T-cell (primary cell): ENCODE measurements around the gene UGT3A2. TPM values are rescaled to one million over a fixed set of nuclear protein-coding genes. Genes with fewer than 3 reads are reported as not detected.

ENCODE experiments used
- ATAC-seq, 4 experiments: fragments of 200-7000 bp in 3 of 4; fragments of 150-1000 bp in 1 of 4; cut with Tn5 transposase; replicated peaks in 1 of 4; 1 replicate in 3 of 4; 2 replicates in 1 of 4; pipeline ENCODE4 v1.10.0; 2021; ENCODE audit warnings: moderate library complexity in 3 of 4, mild to moderate bottlenecking in 2 of 4, moderate number of reproducible peaks in 1 of 4
- CTCF ChIA-PET, 2 donors: fragments of 300-600 bp; sonication (Branson Sonifier 250); formaldehyde crosslinking; loops; one replicate each; lab custom pipeline; 2022; ENCODE audit warnings: antibody characterized with exemption in 2 of 2; lab: Charles Lee
- POLR2A ChIA-PET, 2 donors: fragments of 300-600 bp; sonication (Branson Sonifier 250); formaldehyde crosslinking; loops; one replicate each; lab custom pipeline; 2022; ENCODE audit warnings: antibody characterized with exemption in 2 of 2; lab: Charles Lee
- DNase-seq, 35 experiments: peaks; one replicate each; pipeline versions ENCODE4 v3.0.0 to v3.0.0-alpha.2; 2013 to 2023
- H3K27ac ChIP-seq: one replicate; pipeline ENCODE4 v1.5.1; 2013; ENCODE audit warnings: low read length
- H3K27me3 ChIP-seq, 2 experiments: replicated peaks in 1 of 2; 1 replicate in 1 of 2; 2 replicates in 1 of 2; pipeline versions ENCODE4 v1.6.1 to v1.7.0; 2013; ENCODE audit warnings: low read length in 1 of 2, mixed read lengths in 1 of 2; ENCODE audit not compliant: control insufficient read depth in 2 of 2, insufficient read depth in 2 of 2; ENCODE audit errors: extremely low read depth in 1 of 2
- H3K36me3 ChIP-seq, 2 donors: 1 replicate in 1 of 2; 2 replicates in 1 of 2; pipeline versions ENCODE4 v1.6.1 to v1.7.0; 2013; ENCODE audit warnings: low read length in 1 of 2; ENCODE audit not compliant: control insufficient read depth in 2 of 2, insufficient read depth in 1 of 2; ENCODE audit errors: extremely low read depth in 1 of 2
- H3K4me1 ChIP-seq, 2 experiments: 1 replicate in 1 of 2; 2 replicates in 1 of 2; pipeline versions ENCODE4 v1.6.1 to v1.7.0; 2013; ENCODE audit warnings: low read length in 2 of 2, mixed read lengths in 1 of 2; ENCODE audit not compliant: insufficient read depth in 2 of 2, control insufficient read depth in 1 of 2; ENCODE audit errors: extremely low read depth in 1 of 2
- H3K4me3 ChIP-seq, 2 donors: 1 replicate in 1 of 2; 2 replicates in 1 of 2; pipeline versions ENCODE4 v1.5.1 to v1.7.0; 2013; ENCODE audit warnings: mild to moderate bottlenecking in 2 of 2, low read length in 1 of 2, moderate library complexity in 1 of 2; ENCODE audit not compliant: control insufficient read depth in 1 of 2; ENCODE audit errors: extremely low read depth in 1 of 2
- H3K9me3 ChIP-seq: 2 replicates; pipeline ENCODE4 v1.7.0; 2013
- H3K27ac Mint-ChIP-seq, 2 donors: one replicate each; pipeline ENCODE4 v1.8.0; 2020 to 2021; ENCODE audit warnings: mild to moderate bottlenecking in 2 of 2, mixed read lengths in 2 of 2
- H3K27me3 Mint-ChIP-seq, 2 donors: one replicate each; pipeline ENCODE4 v1.8.0; 2021 to 2022; ENCODE audit warnings: mixed read lengths in 2 of 2
- H3K36me3 Mint-ChIP-seq: one replicate; pipeline ENCODE4 v1.8.0; 2021; ENCODE audit warnings: mixed read lengths
- H3K4me1 Mint-ChIP-seq, 3 donors: one replicate each; pipeline ENCODE4 v1.8.0; 2020 to 2022; ENCODE audit warnings: mixed read lengths in 3 of 3, mild to moderate bottlenecking in 1 of 3
- H3K4me3 Mint-ChIP-seq, 3 donors: one replicate each; pipeline ENCODE4 v1.8.0; 2020 to 2022; ENCODE audit warnings: mild to moderate bottlenecking in 3 of 3, mixed read lengths in 3 of 3, moderate library complexity in 3 of 3
- H3K9me3 Mint-ChIP-seq, 3 donors: one replicate each; pipeline ENCODE4 v1.8.0; 2020 to 2022; ENCODE audit warnings: mixed read lengths in 3 of 3
- WGBS: methylation state at CpG from one replicate; pipeline ENCODE4 v1.1.5; 2013; ENCODE audit warnings: missing lambda C conversion rate; ENCODE audit not compliant: insufficient coverage; 5-methylcytosine and 5-hydroxymethylcytosine counted together
- total RNA-seq, 35 experiments: library from RNA in 6 of 35; stranded (reverse) in 6 of 35; fragments of 120-200 nt in 1 of 35; gene quantifications; one replicate each; pipeline versions ENCODE4 v1.2.1 to v1.2.4 and lab custom pipeline; 2013 to 2026

The UGT3A2 gene
- total RNA-seq, 5 donors from 2014 or later (not counting 1 experiment from before 2014, with no cell fraction given), result not detected

DNA sequence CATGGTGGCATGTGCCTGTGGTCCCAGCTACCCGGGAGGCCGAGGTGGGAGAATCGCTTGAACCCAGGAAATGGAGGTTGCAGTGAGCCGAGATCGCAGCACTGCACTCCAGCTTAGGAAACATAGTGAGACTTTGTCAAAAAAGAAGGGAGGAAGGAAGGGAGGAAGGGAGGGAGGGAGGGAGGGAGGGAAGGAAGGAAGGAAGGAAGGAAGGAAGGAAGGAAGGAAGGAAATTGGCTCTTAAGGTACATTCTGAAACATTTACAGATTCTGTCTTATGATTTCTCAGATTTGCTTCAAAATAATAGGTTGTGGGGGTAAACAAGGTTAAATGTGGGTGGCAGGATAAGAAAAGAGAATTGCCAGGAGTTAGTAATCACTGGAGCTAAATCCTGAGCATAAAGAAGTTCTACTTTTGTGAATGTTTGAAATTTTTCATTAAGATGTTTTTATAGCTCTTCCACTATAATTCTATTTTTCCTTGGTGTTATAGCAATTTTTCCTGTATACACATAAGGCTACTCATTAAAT, 2.1 kb upstream of the UGT3A2 start:
- Histone ChIP-seq H3K4me3 (no peak overlapping the region), H3K4me1 (peaks cover 2 to 10% of the 10 kb centered on the region in 2 experiments), H3K27me3 (peaks cover 2 to 22% of the 10 kb centered on the region in 2 experiments), H3K36me3 (no peaks in the 10 kb centered on the region), H3K27ac (no peak overlapping the region), H3K9me3 (no peaks in the 10 kb centered on the region)
- ChIA-PET CTCF (interaction anchor here (0.8 to 0.9 kb wide), 2 partner anchors 788 to 839 kb away, joined by 4 to 6 read pairs; no protein-coding TSS in a partner anchor), POLR2A (interaction anchor here (0.5 to 0.6 kb wide), 2 partner anchors 517 to 1251 kb away, joined by 3 to 13 read pairs; no protein-coding TSS in a partner anchor)
- no peak for DNase-seq
- no peak overlapping the region for H3K4me3 Mint-ChIP-seq
- ATAC-seq, result no peak
- H3K27me3 Mint-ChIP-seq, result peaks cover 23 to 27% of the 10 kb centered on the region in 2 donors
- H3K36me3 Mint-ChIP-seq, result no peaks in the 10 kb centered on the region
- H3K9me3 Mint-ChIP-seq, result no peaks in the 10 kb centered on the region
- no peak overlapping the region for H3K27ac Mint-ChIP-seq
- H3K4me1 Mint-ChIP-seq, result peaks cover 16 to 27% (median 21%) of the 10 kb centered on the region in 3 donors
- WGBS, result 100% methylated on average over 2 of the region's 5 CpGs

DNA sequence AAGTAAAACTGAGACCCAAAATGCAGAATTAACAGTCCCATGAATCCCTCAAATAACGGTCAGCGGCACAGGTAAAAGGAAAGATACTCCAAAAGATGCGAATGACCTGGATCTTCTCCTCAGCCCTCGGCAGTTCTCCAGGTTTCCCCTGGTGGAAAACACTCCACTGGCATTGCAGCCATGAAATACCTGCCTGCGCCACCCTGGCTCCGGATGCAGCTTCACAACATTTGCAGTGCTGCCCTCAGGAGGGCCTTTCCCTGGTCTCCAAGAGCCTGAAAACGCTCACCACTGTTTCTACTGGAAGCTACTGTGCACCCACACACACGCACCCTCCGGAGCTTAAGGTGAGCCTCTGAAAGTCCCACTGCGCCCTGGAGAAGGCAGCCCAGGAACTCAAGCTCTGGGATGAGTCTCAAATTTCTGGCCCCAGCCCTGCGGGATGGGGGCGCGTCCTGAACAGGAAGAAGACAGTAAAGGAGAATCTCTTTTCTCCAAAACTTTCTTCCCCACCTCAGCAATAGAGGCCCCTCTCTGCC, 612 bp downstream of the UGT3A2 start:
- no peak for ATAC-seq
- WGBS, result 70% methylated on average over 6 of the region's 13 CpGs
- H3K27ac ChIP-seq, result no peak overlapping the region
- CTCF ChIA-PET, result no interaction called here
- no peak overlapping the region for H3K4me3 Mint-ChIP-seq
- no peaks in the 10 kb centered on the region for H3K36me3 ChIP-seq
- peaks cover 20 to 27% of the 10 kb centered on the region in 2 donors for H3K27me3 Mint-ChIP-seq
- no peaks in the 10 kb centered on the region for H3K9me3 Mint-ChIP-seq
- peaks cover 9 to 17% (median 12%) of the 10 kb centered on the region in 3 donors for H3K4me1 Mint-ChIP-seq
- H3K4me3 ChIP-seq, result peak overlapping the region in 1 of 2 donors; percentile 36
- H3K27ac Mint-ChIP-seq, result no peak overlapping the region
- no peaks in the 10 kb centered on the region for H3K36me3 Mint-ChIP-seq
- POLR2A ChIA-PET, result no interaction called here
- H3K9me3 ChIP-seq, result no peaks in the 10 kb centered on the region
- DNase-seq, result no peak
- H3K4me1 ChIP-seq, result peaks cover under 1 to 4% of the 10 kb centered on the region in 2 experiments
- H3K27me3 ChIP-seq, result peaks cover 2 to 18% of the 10 kb centered on the region in 2 experiments

DNA sequence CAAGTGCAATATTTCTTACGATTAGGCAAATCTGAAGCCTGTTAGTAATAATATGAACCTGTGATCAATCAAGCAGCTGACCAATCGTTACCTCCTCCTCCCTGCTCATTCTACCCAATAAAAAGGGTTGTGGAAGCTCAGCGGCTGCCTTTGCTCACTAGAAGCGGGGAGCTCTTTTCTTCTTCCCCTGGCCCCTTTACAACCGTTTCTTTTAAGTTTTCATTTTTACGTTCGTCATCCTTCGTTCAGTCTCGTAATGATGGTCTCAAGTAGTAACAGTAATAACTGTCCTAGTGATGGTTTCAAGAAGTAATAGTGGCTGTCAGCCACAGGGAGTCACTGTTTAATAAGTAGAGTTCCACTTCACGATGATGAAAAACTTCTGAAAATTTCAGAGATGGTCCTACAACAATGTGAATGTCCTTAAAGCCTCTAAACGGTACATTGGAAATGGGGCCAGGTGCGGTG, 6.2 kb downstream of the UGT3A2 start:
- Mint-ChIP-seq H3K36me3 (no peaks in the 10 kb centered on the region), H3K27ac (no peak overlapping the region), H3K4me3 (no peak overlapping the region), H3K9me3 (no peaks in the 10 kb centered on the region), H3K27me3 (peaks cover 9 to 27% of the 10 kb centered on the region in 2 donors), H3K4me1 (peaks cover 1 to 6% (median 2%) of the 10 kb centered on the region in 3 donors)
- Histone ChIP-seq H3K9me3 (no peaks in the 10 kb centered on the region), H3K36me3 (no peaks in the 10 kb centered on the region), H3K27me3 (peaks cover 0 to 2% of the 10 kb centered on the region in 2 experiments), H3K4me3 (no peak overlapping the region), H3K4me1 (no peaks in the 10 kb centered on the region), H3K27ac (no peak overlapping the region)
- DNase-seq (no peak), ATAC-seq (no peak)
- ChIA-PET POLR2A (no interaction called here), CTCF (no interaction called here)
- 64% methylated on average over 5 of the region's 12 CpGs for WGBS

DNA sequence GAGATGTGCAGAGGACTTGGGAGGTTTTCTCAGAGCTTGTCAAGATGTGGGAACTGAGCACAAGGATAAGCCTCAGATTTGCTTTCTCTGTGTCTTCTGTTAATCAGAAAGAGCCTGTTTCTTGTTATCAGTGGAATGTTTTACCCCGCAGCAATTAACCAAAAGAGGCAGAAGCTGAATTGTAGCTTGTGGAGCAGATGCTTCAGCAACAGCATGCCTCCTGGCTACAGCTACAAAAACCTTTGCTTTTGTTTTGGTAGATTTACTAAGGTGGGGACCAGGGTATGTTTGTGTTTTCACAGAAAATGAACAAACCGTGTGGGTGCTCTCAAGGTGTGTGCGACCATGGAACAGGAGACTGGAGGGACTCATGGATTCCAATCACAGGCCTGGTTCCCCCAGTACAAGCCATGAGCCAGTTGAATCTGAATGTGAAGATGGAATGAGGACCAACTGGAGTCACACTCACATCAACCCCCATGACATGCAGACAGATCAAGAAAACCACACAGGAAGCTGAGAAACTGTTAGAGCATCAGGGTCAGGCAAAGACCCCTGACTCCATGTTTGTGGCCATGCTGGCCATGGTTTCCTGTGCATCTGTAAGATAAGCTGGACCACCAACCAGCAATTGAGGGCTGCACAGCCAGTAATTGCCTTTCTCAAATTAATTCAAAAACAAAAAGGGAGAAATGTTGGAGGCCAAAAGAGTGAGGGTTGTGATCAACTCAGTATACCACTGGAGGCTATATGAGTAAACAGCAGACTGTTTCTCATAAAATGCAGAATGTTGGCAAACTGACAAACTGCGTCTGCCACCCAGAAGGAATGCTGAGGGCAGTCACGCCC, 6.9 kb downstream of the UGT3A2 start:
- peaks cover 2 to 6% (median 2%) of the 10 kb centered on the region in 3 donors for H3K4me1 Mint-ChIP-seq
- no peak overlapping the region for H3K4me3 Mint-ChIP-seq
- H3K27ac Mint-ChIP-seq, result no peak overlapping the region
- ATAC-seq (no peak), DNase-seq (no peak)
- peaks cover 3 to 22% of the 10 kb centered on the region in 2 donors for H3K27me3 Mint-ChIP-seq
- H3K4me1 ChIP-seq, result no peaks in the 10 kb centered on the region
- H3K4me3 ChIP-seq, result no peak overlapping the region
- no peaks in the 10 kb centered on the region for H3K9me3 Mint-ChIP-seq
- H3K36me3 Mint-ChIP-seq, result no peaks in the 10 kb centered on the region
- no peak overlapping the region for H3K27ac ChIP-seq
- 49% methylated on average over 2 of the region's 5 CpGs for WGBS
- H3K9me3 ChIP-seq, result no peaks in the 10 kb centered on the region
- ChIA-PET POLR2A (no interaction called here), CTCF (no interaction called here)
- no peaks in the 10 kb centered on the region for H3K27me3 ChIP-seq
- H3K36me3 ChIP-seq, result no peaks in the 10 kb centered on the region

DNA sequence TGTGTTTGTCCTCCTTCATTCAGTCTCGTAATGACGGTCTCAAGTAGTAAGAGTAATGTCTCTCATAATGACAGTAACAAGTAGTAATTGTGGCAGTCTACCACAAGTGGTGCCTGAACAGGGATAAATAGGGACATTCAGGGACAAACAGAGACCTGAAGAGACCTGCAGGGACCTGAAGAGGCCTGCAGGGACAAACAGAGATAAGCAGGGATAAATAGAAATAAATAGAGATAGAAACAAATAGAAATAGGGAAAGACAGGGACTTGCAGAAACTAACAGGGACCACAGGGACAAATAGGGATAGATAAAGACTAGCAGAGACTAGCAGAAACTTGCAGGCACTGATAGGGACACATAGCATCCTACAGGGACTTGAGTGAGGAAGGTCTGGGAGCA, 7.9 kb downstream of the UGT3A2 start:
- Histone ChIP-seq H3K27me3 (no peaks in the 10 kb centered on the region), H3K4me1 (no peaks in the 10 kb centered on the region), H3K27ac (no peak overlapping the region), H3K9me3 (no peaks in the 10 kb centered on the region), H3K36me3 (no peaks in the 10 kb centered on the region), H3K4me3 (no peak overlapping the region)
- CTCF ChIA-PET, result no interaction called here
- H3K36me3 Mint-ChIP-seq, result no peaks in the 10 kb centered on the region
- no peaks in the 10 kb centered on the region for H3K9me3 Mint-ChIP-seq
- H3K4me1 Mint-ChIP-seq, result peaks cover 5 to 6% (median 6%) of the 10 kb centered on the region in 3 donors
- DNase-seq (no peak), ATAC-seq (no peak)
- POLR2A ChIA-PET, result no interaction called here
- H3K27ac Mint-ChIP-seq, result no peak overlapping the region
- no peak overlapping the region for H3K4me3 Mint-ChIP-seq
- no CpG with 5 or more reads among the region's 2 CpGs for WGBS
- peaks cover 0 to 16% of the 10 kb centered on the region in 2 donors for H3K27me3 Mint-ChIP-seq

DNA sequence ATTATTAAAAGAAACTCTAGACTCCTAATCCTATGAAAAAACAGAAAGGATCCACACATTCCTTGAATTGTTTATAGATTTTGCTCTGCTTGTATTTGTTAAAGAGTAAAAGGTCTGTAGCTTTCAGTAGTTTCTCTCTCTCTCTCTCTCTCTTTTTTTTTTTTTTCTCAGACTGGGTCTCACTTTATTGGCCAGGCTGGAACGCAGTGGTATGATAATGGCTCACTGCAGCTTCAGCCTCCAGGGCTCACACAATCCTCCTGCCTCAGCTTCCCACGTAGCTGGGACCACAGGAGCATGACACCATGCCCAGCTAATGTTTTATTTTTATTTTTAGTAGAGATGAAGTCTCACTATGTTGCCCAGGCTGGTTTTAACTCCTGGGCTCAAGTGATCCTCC, 9.3 kb downstream of the UGT3A2 start:
- CTCF ChIA-PET, result interaction anchor here in 1 of 2 donors (0.7 kb wide), 1 partner anchor 126 kb away, joined by 6 read pairs; no protein-coding TSS in a partner anchor
- no peak for ATAC-seq
- Histone ChIP-seq H3K4me3 (no peak overlapping the region), H3K9me3 (no peaks in the 10 kb centered on the region), H3K27ac (no peak overlapping the region), H3K36me3 (no peaks in the 10 kb centered on the region), H3K27me3 (no peaks in the 10 kb centered on the region), H3K4me1 (no peaks in the 10 kb centered on the region)
- Mint-ChIP-seq H3K4me1 (peaks cover 5 to 6% (median 6%) of the 10 kb centered on the region in 3 donors), H3K9me3 (no peaks in the 10 kb centered on the region), H3K27ac (no peak overlapping the region), H3K27me3 (peaks cover 0 to 16% of the 10 kb centered on the region in 2 donors), H3K36me3 (no peaks in the 10 kb centered on the region), H3K4me3 (no peak overlapping the region)
- no peak for DNase-seq
- POLR2A ChIA-PET, result no interaction called here
- WGBS, result no CpG with 5 or more reads among the region's 2 CpGs
